Measurements from ENCODE around the gene APBB2. TPM values are rescaled to one million over a fixed set of nuclear protein-coding genes. Genes with fewer than 3 reads are reported as not detected.

APBB2 gene
- total and polyA plus RNA-seq, 2 of the 8 experiments (the other 6 are each of a cell fraction or from before 2014, with no cell fraction given), result 58.7 to 59.4 TPM

DNA sequence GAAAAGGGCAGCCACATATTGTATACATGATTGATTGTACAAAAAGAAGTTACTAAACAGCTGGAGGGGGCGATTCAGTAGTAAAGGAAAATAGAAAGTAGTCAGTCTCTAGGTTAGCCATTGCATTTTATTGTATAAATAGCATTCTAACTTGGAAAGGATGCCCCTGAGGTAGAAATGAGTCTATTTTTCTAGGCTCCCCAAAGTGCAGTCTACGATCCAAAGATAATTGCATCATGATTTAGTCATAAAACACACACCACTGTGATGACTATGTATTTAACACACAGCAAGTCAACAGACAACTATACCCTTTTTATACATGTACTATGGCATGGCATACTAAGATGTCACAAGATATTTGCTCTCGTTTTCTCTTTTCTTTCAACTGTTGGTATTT, 204.9 kb downstream of the APBB2 start:
- no peak overlapping the region for H2BK12ac ChIP-seq (ENCODE audit: low read depth, low read length)
- no peak overlapping the region for H2BK15ac ChIP-seq (ENCODE audit: low read length)
- no peak overlapping the region for H3K27ac ChIP-seq (ENCODE audit: low read depth, low read length)
- no peaks in the 10 kb centered on the region; the same call in 1 of the 2 replicates for H3K79me1 ChIP-seq (ENCODE audit: low read depth, low read length)
- no peak overlapping the region for H3K23ac ChIP-seq (ENCODE audit: insufficient read length)
- CTCF ChIA-PET (ENCODE audit: partially characterized antibody), result no interaction called here
- no peak overlapping the region for H3K4ac ChIP-seq (replicated peaks; ENCODE audit: insufficient read length, low read depth, low read length)
- H3K27me3 ChIP-seq (replicated peaks in 1 of 4; ENCODE audit: control insufficient read depth in 3 of 4, extremely low read depth in 1 of 4, insufficient read depth in 3 of 4, low read length in 3 of 4), result no peaks in the 10 kb centered on the region
- WGBS, 2 experiments (ENCODE audit: extremely low coverage in 1 of 2, insufficient coverage in 1 of 2, insufficient read length in 1 of 2, insufficient replicate concordance in 2 of 2, low coverage in 1 of 2, low lambda C conversion rate in 2 of 2, missing lambda C conversion rate in 1 of 2), result 82% methylated on average over 3 of the region's 3 CpGs; no CpG with 5 or more reads in 1 of the 2 experiments
- H3K4me1 ChIP-seq (replicated peaks in 1 of 4; ENCODE audit: control insufficient read depth in 3 of 4, insufficient read depth in 4 of 4, low read length in 3 of 4), result peaks cover 0 to 5% (median 0%) of the 10 kb centered on the region in 4 experiments; a peak in 1 of 7 replicates
- no peak overlapping the region for H3K18ac ChIP-seq (ENCODE audit: extremely low read depth, low read length)
- no peak overlapping the region for H2BK20ac ChIP-seq (ENCODE audit: low read length)
- no peak overlapping the region for H3K14ac ChIP-seq (ENCODE audit: insufficient read length)
- no peak overlapping the region for H2AFZ ChIP-seq (ENCODE audit: low read length)
- no peaks in the 10 kb centered on the region for H3K36me3 ChIP-seq (ENCODE audit: control insufficient read depth in 2 of 4, insufficient read depth in 4 of 4, low read length in 3 of 4)
- no peak overlapping the region for H3K4me2 ChIP-seq (ENCODE audit: insufficient read depth in 1 of 2, low read depth in 2 of 2, low read length in 2 of 2)
- no peak overlapping the region for H4K8ac ChIP-seq (ENCODE audit: extremely low read depth, insufficient read depth, low read length)
- H3K9me3 ChIP-seq (ENCODE audit: insufficient read depth in 2 of 2, low read depth in 1 of 2, low read length in 1 of 2), result no peaks in the 10 kb centered on the region
- H3K79me2 ChIP-seq (ENCODE audit: control insufficient read depth in 1 of 2, insufficient read depth in 2 of 2, low read length in 2 of 2), result no peaks in the 10 kb centered on the region
- H2AK5ac ChIP-seq (ENCODE audit: low read depth, low read length), result no peak overlapping the region
- no peak overlapping the region for H2BK5ac ChIP-seq (ENCODE audit: low read depth, low read length)
- H4K5ac ChIP-seq (ENCODE audit: insufficient read length, low read depth, low read length), result no peak overlapping the region
- DNase-seq (ENCODE audit: low read depth in 1 of 2, low spot score in 2 of 2) (no peak), FAIRE-seq (no peak)
- no peak overlapping the region for H3K9ac ChIP-seq (replicated peaks in 1 of 4; ENCODE audit: extremely low read depth in 1 of 4, low read depth in 3 of 4, low read length in 3 of 4)
- POLR2A ChIA-PET (ENCODE audit: partially characterized antibody), result interaction anchor here (1.3 kb wide), 1 partner anchor 10 kb away, joined by 3 read pairs; no protein-coding TSS in a partner anchor
- H3K23me2 ChIP-seq (ENCODE audit: low read depth, low read length), result no peaks in the 10 kb centered on the region
- H3K4me3 ChIP-seq (ENCODE audit: extremely low read depth in 1 of 4, insufficient read depth in 2 of 4, low read depth in 3 of 4, low read length in 4 of 4), result no peak overlapping the region
- no peak overlapping the region for H3K56ac ChIP-seq (replicated peaks; ENCODE audit: insufficient read length, low read depth, low read length)
- H4K91ac ChIP-seq (replicated peaks; ENCODE audit: insufficient read length, low read length), result no peak overlapping the region
- no peak overlapping the region for H2BK120ac ChIP-seq (replicated peaks; ENCODE audit: low read depth, low read length)
- no peaks in the 10 kb centered on the region for H4K20me1 ChIP-seq (replicated peaks in 1 of 2; ENCODE audit: control insufficient read depth in 1 of 2, insufficient read depth in 2 of 2, low read length in 2 of 2)
- no peak for TF ChIP-seq SIX5 (IDR thresholded peaks at IDR 0.05; ENCODE audit: low read depth, low read length)
- TF ChIP-seq USF2 (IDR thresholded peaks at IDR 0.05; ENCODE audit: low read length), result no peak
- no peak for TF ChIP-seq TEAD4 (IDR thresholded peaks at IDR 0.05; ENCODE audit: low read depth, low read length)
- no peak for TF ChIP-seq KDM5A (IDR thresholded peaks at IDR 0.05; ENCODE audit: low read length)
- no peak for TF ChIP-seq CREB1 (IDR thresholded peaks at IDR 0.05)
- TF ChIP-seq SRF (IDR thresholded peaks at IDR 0.05; ENCODE audit: low read depth, low read length), result no peak
- TF ChIP-seq ZNF274 (IDR thresholded peaks at IDR 0.05; ENCODE audit: borderline replicate concordance, extremely low read depth, low read length), result no peak
- no peak for TF ChIP-seq JUN (IDR thresholded peaks at IDR 0.05; ENCODE audit: low read depth, low read length)
- no peak for TF ChIP-seq SIRT6 (IDR thresholded peaks at IDR 0.05; ENCODE audit: low read length)
- TF ChIP-seq CHD1 (IDR thresholded peaks at IDR 0.05; ENCODE audit: low read depth, low read length), result no peak
- no peak for TF ChIP-seq NRF1 (IDR thresholded peaks at IDR 0.05; ENCODE audit: low read depth, low read length)
- no peak for TF ChIP-seq TAF7 (optimal IDR thresholded peaks at IDR 0.05; ENCODE audit: borderline replicate concordance, low read depth, low read length)
- TF ChIP-seq CBX8 (IDR thresholded peaks at IDR 0.05; ENCODE audit: borderline replicate concordance, low read depth, low read length), result no peak
- TF ChIP-seq SUZ12 (IDR thresholded peaks at IDR 0.05; ENCODE audit: low read length), result no peak
- no peak for TF ChIP-seq NANOG (IDR thresholded peaks at IDR 0.05; ENCODE audit: insufficient read depth, low read depth, low read length, poor library complexity, severe bottlenecking)

Measured in H1 (cell line).